SK-N-MC (cell line): ENCODE results near the gene PTPRF.
"Not testable (repeated sequence)": the region's sequence is repeated elsewhere in the genome, so short reads cannot be mapped to it uniquely, and the experiment has no call there.

Source experiments
- DNase-seq: peaks from one replicate; pipeline ENCODE4 v3.0.0-alpha.2; 2011; ENCODE audit warnings: low read depth, low spot score
- H3K27ac ChIP-seq: fragments of 200-600 bp; sonication (generic); 2 replicates; pipeline ENCODE4 v1.5.1; 2016; ENCODE audit warnings: mixed run types
- H3K36me3 ChIP-seq: fragments of 200-600 bp; sonication (generic); 2 replicates; pipeline ENCODE4 v1.6.1; 2017; ENCODE audit warnings: antibody characterized with exemption, low read length, mixed read lengths; ENCODE audit not compliant: insufficient read depth
- H3K4me3 ChIP-seq: fragments of 200-600 bp; sonication (generic); 2 replicates; pipeline ENCODE4 v1.5.1; 2016
- H3K9ac ChIP-seq: fragments of 200-600 bp; sonication (generic); 2 replicates; pipeline ENCODE4 v1.8.0; 2017; ENCODE audit warnings: mixed run types, mixed read lengths; ENCODE audit not compliant: insufficient read length
- H3K9me3 ChIP-seq: fragments of 200-600 bp; sonication (generic); 2 replicates; pipeline ENCODE4 v1.6.1; 2017; ENCODE audit warnings: low read depth, mild to moderate bottlenecking, antibody characterized with exemption, low read length, moderate library complexity, mixed read lengths
- EZH2 ChIP-seq: fragments of 200-600 bp; sonication (generic); IDR thresholded peaks from one replicate; pipeline ENCODE4 v1.6.1; 2017; ENCODE audit warnings: antibody characterized with exemption
- FOXP2 ChIP-seq: optimal IDR thresholded peaks from 2 replicates; pipeline ENCODE3; 2011; ENCODE audit warnings: mild to moderate bottlenecking, moderate library complexity; ENCODE audit not compliant: insufficient read depth; ENCODE audit errors: extremely low read length, control extremely low read depth
- POLR2AphosphoS5 ChIP-seq: IDR thresholded peaks from 2 replicates; pipeline ENCODE4 v1.6.1; 2012; ENCODE audit warnings: mild to moderate bottlenecking, low read depth, low read length, borderline replicate concordance

PTPRF gene

DNA sequence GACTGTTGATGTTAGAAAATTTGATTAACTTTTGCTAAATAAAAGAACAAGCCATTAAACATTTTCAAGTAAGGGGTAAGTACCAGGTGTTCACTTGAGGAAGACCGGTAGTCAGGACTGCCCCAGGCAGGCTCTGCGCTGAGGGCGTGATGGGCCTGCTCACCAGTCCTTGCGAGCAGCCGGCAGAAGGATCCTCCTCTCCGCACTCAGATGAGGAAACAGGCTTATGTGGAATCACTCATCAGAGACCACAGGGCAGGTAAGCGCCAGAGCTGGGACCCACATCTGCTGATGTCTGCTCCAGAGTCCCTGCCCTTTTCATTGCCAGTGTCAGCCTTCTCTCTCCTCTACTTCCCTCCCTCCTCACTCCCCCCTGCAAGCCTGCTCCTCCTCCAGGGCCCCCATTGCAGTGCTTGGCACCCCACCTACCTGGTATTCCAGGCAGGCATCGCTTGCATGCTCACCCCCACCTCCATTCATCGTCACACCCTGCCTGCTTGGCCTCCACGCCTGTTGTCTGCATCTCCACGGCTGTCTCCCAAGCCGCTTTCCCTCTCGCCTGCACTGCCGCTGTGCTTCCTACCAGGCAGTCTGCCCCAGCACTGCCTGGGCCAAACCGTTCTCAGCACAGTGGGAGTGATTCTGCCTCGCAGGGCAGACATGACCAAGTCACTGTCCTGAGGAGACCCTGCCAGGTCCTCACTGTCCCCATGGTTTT is 94.5 kb downstream of the PTPRF start:
- Histone ChIP-seq H3K27ac (no peak overlapping the region), H3K4me3 (no peak overlapping the region), H3K9me3 (no peaks in the 10 kb centered on the region), H3K9ac (no peak overlapping the region), H3K36me3 (peaks cover 15% of the 10 kb centered on the region; the same call in 1 of the 2 replicates)
- DNase-seq = no peak
- TF ChIP-seq EZH2 (no peak), POLR2AphosphoS5 (no peak), FOXP2 (no peak)

DNA sequence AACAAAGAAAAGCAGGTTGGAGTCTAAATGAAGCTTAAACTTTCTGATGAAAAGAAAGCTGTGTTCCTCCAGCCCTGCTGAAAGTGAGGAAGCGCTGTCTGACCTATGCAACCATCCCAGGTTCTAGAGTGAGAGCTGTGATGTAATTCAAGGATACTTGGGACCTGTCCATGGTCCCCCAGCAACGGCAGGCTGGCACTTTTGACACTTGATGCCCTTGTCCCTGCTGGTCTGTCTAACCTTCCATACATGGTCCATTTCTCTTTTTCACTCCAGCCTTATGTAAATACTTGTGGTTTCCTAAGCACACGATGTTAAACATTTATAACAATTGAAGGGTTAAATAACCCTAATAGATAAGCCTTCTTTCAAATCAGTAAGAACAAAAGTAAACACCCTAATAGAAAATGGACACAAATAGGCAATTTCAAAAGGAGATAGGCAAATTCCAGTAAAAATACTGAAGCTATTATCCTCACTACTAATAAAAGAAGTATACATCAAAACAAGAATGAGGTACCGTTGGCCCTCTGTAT is 101.5 kb downstream of the PTPRF start:
- no peaks in the 10 kb centered on the region for H3K36me3 ChIP-seq

DNA sequence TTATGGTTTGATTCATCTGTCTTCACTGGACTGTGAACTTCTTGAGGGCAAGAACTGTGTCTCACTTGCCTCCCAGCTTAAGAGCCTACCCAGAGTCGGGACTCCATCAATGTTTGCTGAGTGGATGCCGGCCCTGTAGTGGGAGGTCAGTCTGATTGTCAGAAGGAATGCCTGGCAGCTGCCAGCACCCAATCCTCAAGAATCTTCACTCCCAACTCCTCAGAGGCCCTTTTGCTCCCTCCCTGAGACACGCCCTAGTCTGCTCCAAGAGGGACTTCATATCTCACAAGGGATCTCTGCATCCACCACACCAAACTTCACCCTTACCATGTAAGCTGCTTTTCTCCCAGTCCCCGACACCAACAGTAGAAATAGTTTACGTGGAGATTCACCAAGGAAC is 104.0 kb downstream of the PTPRF start:
- TF ChIP-seq EZH2 (no peak), POLR2AphosphoS5 (no peak), FOXP2 (no peak)
- no peak for DNase-seq
- Histone ChIP-seq H3K9me3 (no peaks in the 10 kb centered on the region), H3K27ac (no peak overlapping the region), H3K9ac (no peak overlapping the region), H3K4me3 (no peak overlapping the region), H3K36me3 (no peaks in the 10 kb centered on the region)

More for the DNA sequence above, 101.5 kb downstream of the PTPRF start:
- Histone ChIP-seq H3K9me3 (no peaks in the 10 kb centered on the region), H3K9ac (no peak overlapping the region), H3K4me3 (no peak overlapping the region), H3K27ac (no peak overlapping the region)
- no peak for DNase-seq
- TF ChIP-seq EZH2 = no peak
- no peak for TF ChIP-seq FOXP2

DNA sequence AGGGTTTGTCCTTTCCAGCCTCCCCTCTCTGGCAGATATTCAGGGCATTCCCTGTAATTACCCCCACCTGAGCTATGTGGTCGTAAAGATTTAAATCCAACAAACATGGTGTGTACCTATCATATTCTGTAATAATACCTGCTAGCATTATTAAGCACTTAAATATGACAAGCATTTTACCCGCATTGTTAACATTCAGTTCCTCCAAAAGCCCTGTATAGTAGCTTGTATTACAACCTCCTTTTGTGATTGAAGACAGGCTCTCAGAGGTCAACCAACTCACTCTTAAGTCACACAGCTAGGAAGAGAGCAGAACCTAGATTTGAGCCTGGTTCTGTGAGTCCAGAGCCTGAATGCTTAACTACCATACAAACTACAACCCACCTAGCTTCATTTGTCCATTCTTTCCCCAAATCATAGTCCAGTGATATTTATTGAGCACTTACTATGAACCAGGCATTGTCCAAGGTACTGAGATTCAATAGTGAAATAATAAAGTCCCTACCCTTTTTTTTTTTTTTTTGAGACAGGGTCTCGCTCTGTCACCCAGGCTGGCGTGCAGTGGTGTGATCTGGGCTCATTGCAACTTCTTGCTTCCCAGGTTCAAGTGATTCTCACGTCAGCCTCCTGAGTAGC is 105.4 kb downstream of the PTPRF start:
- Histone ChIP-seq H3K27ac (no peak overlapping the region), H3K36me3 (no peaks in the 10 kb centered on the region), H3K9ac (no peak overlapping the region), H3K4me3 (no peak overlapping the region), H3K9me3 (no peaks in the 10 kb centered on the region)
- no peak for DNase-seq
- TF ChIP-seq EZH2 (no peak), POLR2AphosphoS5 (no peak), FOXP2 (no peak)

DNA sequence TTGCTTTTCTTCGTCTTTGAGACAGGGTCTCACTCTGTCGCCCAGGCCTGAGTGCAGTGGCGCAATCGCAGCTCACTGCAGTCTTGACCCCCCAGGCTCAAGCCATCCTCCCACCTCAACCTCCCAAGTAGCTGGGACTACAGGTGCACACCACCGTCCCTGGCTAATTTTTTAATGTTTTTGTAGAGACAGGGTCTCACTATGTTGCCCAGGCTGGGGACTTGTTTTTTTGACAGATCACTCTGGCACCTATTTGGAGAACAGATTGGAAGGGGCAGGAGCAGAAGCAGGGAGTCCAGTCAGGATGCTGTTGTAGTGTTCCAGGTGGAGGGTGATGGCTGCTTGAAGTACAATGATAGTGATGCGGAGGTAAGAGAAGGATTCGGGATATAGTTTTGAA is 106.6 kb downstream of the PTPRF start:
- H3K4me3 ChIP-seq = no peak overlapping the region
- no peak overlapping the region for H3K9ac ChIP-seq
- H3K9me3 ChIP-seq = no peaks in the 10 kb centered on the region
- no peaks in the 10 kb centered on the region for H3K36me3 ChIP-seq
- TF ChIP-seq POLR2AphosphoS5 (no peak), EZH2 (no peak), FOXP2 (no peak)
- no peak for DNase-seq
- no peak overlapping the region for H3K27ac ChIP-seq

DNA sequence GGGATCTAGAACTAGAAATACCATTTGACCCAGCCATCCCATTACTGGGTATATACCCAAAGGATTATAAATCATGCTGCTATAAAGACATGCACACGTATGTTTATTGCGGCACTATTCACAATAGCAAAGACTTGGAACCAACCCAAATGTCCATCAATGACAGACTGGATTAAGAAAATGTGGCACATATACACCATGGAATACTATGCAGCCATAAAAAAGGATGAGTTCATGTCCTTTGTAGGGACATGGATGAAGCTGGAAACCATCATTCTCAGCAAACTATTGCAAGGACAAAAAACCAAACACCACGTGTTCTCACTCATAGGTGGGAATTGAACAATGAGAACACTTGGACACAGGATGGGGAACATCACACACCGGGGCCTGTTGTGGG is 107.7 kb downstream of the PTPRF start:
- not testable (repeated sequence) for DNase-seq, H3K36me3 ChIP-seq, H3K9ac ChIP-seq, H3K27ac ChIP-seq, H3K4me3 ChIP-seq, H3K9me3 ChIP-seq

DNA sequence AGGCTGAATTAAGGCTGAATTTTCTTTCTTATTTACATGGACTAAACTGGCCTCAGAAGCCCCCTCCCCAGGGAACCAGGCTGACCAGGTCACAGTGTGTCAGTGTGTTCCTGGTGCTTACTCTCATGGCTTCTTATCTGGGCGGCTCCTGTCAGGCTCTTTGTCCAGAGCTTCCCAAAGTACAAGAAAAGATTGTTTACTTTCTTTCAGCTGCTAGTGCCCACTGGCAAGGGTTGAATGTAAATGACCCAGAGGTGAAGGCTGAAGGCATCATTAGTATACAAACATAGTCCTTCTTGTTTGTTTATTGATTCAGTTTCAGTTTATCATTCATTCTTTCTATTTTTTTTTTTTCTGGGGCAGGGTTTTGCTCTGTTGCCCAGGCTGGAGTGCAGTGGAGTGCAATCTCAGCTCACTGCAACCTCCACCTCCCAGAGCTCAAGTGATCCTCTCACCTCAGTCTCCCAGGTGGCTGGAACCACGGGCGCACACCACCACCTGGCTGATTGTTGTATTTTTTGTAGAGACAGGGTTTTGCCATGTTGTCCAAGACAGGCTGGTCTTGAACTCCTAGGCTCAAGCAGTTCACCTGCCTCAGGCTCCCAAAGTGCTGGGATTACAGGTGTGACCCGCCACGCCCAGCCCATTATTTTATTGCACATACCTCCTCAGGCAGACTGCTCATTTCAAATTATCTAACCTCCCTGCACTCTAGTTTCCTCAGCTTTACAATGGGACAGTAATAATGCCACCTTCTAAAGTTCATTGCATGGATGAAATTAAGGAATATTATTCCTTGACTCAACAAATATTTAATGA is 109.5 kb downstream of the PTPRF start:
- DNase-seq = no peak
- Histone ChIP-seq H3K9ac (no peak overlapping the region), H3K36me3 (no peaks in the 10 kb centered on the region), H3K4me3 (no peak overlapping the region), H3K27ac (no peak overlapping the region), H3K9me3 (no peaks in the 10 kb centered on the region)
- TF ChIP-seq POLR2AphosphoS5 (no peak), FOXP2 (no peak), EZH2 (no peak)

DNA sequence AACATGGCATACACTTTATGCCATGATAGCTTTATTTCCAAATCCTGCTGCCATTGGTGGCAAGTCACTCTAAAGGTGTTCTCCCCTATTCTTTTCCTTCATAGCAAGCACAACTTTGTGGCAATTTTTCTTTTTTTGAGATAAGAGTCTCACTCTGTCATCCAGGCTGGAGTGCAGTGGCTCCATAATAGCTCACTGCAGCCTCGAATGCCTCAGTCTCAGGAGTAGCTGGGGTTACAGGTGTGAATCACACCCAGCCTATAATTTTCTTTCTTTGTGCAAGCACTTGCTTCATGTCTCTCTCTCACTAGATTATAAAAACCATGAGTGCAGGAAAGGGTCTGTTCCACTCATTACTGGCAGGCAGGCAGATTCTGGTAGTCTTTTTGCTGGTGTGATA is 113.9 kb downstream of the PTPRF start:
- Histone ChIP-seq H3K36me3 (no peaks in the 10 kb centered on the region), H3K27ac (no peak overlapping the region), H3K9ac (no peak overlapping the region), H3K4me3 (no peak overlapping the region), H3K9me3 (no peaks in the 10 kb centered on the region)
- DNase-seq = no peak
- TF ChIP-seq FOXP2 (no peak), POLR2AphosphoS5 (no peak), EZH2 (no peak)
